Activated CD4-positive, alpha-beta memory T cell treated with anti-CD3 and anti-CD28 coated beads for 36 hours (primary cell): Measurements from ENCODE around the gene ACYP1. TPM values are rescaled to one million over a fixed set of nuclear protein-coding genes. Genes with fewer than 3 reads are reported as not detected.
"Not testable (repeated sequence)": the region's sequence is repeated elsewhere in the genome, so short reads cannot be mapped to it uniquely, and the experiment has no call there.

Experiments
- CTCF ChIA-PET: fragments of 350-600 bp; sonication (Branson Sonifier 250); formaldehyde crosslinking; loops from one replicate; lab custom pipeline; 2021; ENCODE audit warnings: antibody characterized with exemption, inconsistent platforms; lab: Charles Lee
- POLR2A ChIA-PET: fragments of 350-600 bp; sonication (Branson Sonifier 250); formaldehyde crosslinking; loops from one replicate; lab custom pipeline; 2021; ENCODE audit warnings: antibody characterized with exemption; lab: Charles Lee
- DNase-seq: peaks from one replicate; pipeline ENCODE4 v3.0.0-alpha.2; 2020
- H3K27ac Mint-ChIP-seq: one replicate; pipeline ENCODE4 v1.8.0; 2021; ENCODE audit warnings: mixed read lengths
- H3K27me3 Mint-ChIP-seq: one replicate; pipeline ENCODE4 v1.8.0; 2021; ENCODE audit warnings: mixed read lengths
- H3K36me3 Mint-ChIP-seq: one replicate; pipeline ENCODE4 v1.8.0; 2021; ENCODE audit warnings: mixed read lengths
- H3K4me1 Mint-ChIP-seq: one replicate; pipeline ENCODE4 v1.8.0; 2021; ENCODE audit warnings: low read depth, mixed read lengths
- H3K4me3 Mint-ChIP-seq: one replicate; pipeline ENCODE4 v1.8.0; 2021; ENCODE audit warnings: mild to moderate bottlenecking, mixed read lengths
- H3K9me3 Mint-ChIP-seq: one replicate; pipeline ENCODE4 v1.8.0; 2021; ENCODE audit warnings: mixed read lengths
- intact Hi-C: fragments of 100-400 bp; cut with micrococcal nuclease; formaldehyde crosslinking; loops from one replicate; pipeline ENCODE4 v1.15.1; 2023
- total RNA-seq, 2 experiments: library from RNA; stranded (reverse); gene quantifications; one replicate each; pipeline ENCODE4 v1.2.3, GENCODE V29; 2021

The ACYP1 gene
- total RNA-seq, 2 experiments from 2014 or later, result 41.3 to 45.8 TPM

DNA sequence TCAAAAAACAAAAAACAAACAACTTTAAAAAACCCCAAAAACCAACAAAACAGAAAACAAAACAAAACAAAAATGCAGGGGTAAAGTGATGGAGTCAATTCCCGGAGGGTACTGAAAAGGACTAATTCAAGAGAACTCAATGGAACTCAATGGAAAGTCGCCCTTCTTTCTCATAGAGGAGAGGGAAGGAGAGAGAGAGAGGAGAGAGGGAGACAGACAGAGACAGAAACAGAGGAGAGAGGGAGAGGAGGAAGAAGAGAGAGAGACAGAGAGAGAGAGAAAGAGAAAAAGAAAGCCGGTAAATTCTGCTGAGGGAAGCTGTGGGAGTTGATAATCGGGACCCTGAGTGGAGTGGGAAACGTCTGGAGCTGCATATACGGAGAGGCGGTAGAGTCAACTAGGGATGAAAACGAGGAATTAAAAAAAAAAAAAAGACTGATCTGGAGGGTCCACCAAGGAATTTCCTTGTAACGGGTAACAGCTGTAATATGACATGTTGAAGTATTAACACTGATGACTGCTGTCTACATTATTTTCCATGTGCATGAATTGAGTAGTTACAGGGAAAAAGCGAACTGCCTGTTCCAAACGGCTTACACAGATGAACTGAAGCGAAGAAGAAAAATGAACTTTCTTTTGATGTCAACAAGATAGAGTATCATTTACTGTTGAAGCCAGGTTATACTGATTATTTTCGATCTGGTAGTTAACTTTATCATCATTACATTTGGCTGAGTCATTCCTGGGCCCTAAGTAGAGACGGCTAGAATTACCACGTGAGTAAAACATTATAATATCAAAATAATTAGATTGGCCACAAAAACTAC is 4.7 kb upstream of the ACYP1 start:
- peaks cover 12% of the 10 kb centered on the region for H3K4me1 Mint-ChIP-seq
- no peak overlapping the region for H3K4me3 Mint-ChIP-seq
- ChIA-PET POLR2A (no interaction called here), CTCF (interaction anchor here (0.7 to 2.4 kb wide), 5 partner anchors 20 to 233 kb away, joined by 3 to 12 read pairs (median 3); no protein-coding TSS in a partner anchor)
- DNase-seq, result no peak
- H3K9me3 Mint-ChIP-seq, result no peaks in the 10 kb centered on the region
- no peaks in the 10 kb centered on the region for H3K27me3 Mint-ChIP-seq
- intact Hi-C loops, result no loop called here
- H3K36me3 Mint-ChIP-seq, result peaks cover 2% of the 10 kb centered on the region
- H3K27ac Mint-ChIP-seq, result no peak overlapping the region

DNA sequence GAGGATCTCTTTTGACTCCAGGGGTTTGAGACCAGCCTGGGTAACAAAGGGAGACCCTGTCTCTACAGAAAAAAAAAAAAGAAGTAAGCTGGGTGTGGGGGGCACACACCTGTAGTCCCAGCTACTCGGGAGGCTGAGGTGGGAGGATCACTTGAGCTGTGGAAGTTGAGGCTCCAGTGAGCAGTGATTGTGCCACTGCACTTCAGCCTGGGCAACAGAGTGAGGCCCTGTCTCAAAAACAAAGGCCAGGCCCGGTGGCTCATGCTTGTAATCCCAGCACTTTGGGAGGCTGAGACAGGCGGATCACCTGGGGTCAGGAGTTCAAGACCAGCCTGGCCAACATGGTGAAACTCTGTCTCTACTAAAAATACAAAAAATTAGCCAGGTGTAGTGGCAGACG is 3.9 kb upstream of the ACYP1 start:
- POLR2A ChIA-PET, H3K4me3 Mint-ChIP-seq, CTCF ChIA-PET, H3K36me3 Mint-ChIP-seq, H3K9me3 Mint-ChIP-seq, H3K27me3 Mint-ChIP-seq, DNase-seq, intact Hi-C loops, H3K27ac Mint-ChIP-seq: not testable (repeated sequence)
- H3K4me1 Mint-ChIP-seq, result peaks cover 19% of the 10 kb centered on the region

DNA sequence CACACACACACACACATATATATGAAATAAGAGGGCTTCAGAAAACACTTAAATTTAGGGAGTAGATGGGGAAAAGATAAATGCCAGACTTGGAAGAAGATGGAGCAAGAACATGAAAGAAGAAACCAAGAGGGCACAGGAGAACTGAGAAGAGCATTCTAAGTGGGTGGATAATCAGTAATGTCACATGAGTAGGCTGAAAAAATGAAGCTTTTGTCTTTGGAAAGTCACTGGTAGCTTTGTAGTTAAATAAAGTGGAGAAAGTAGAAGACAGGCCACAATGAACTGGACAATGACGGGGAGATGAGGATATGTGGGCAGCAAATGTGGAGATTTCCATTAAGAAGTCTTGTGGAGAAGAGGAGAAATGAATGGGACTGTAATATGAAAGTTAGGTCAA is 3.4 kb upstream of the ACYP1 start:
- H3K27ac Mint-ChIP-seq, result no peak overlapping the region
- intact Hi-C loops, result no loop called here
- H3K36me3 Mint-ChIP-seq, result peaks cover 2% of the 10 kb centered on the region
- no peaks in the 10 kb centered on the region for H3K27me3 Mint-ChIP-seq
- H3K4me3 Mint-ChIP-seq, result no peak overlapping the region
- H3K4me1 Mint-ChIP-seq, result peaks cover 24% of the 10 kb centered on the region
- no peaks in the 10 kb centered on the region for H3K9me3 Mint-ChIP-seq
- DNase-seq, result no peak
- POLR2A ChIA-PET, result no interaction called here
- CTCF ChIA-PET, result interaction anchor here (1.2 kb wide), 1 partner anchor 206 kb away, joined by 4 read pairs; no protein-coding TSS in a partner anchor

DNA sequence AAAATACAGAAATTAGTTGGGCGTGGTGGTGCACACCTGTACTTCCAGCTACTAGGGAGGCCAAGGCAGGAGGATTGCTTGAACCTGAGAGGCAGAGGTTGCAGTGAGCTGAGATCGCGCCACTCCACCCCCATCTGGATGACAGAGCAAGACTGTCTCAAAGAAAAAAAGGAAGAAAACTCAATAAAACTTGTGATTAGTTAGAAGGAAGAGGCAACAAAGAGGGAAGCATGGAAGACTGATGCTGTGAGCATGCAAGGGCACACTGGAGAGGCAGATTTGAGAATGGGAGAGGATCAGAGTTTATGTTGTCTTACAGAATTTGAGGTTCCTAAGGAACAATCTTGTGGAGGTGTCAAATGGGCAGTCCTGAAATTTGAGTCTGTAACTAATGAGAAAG is 2.9 kb upstream of the ACYP1 start:
- H3K36me3 Mint-ChIP-seq, result peaks cover 2% of the 10 kb centered on the region
- no peak overlapping the region for H3K4me3 Mint-ChIP-seq
- intact Hi-C loops, result no loop called here
- peaks cover 25% of the 10 kb centered on the region for H3K4me1 Mint-ChIP-seq
- H3K9me3 Mint-ChIP-seq, result no peaks in the 10 kb centered on the region
- ChIA-PET POLR2A (no interaction called here), CTCF (interaction anchor here (1.2 kb wide), 1 partner anchor 206 kb away, joined by 4 read pairs; no protein-coding TSS in a partner anchor)
- H3K27ac Mint-ChIP-seq, result no peak overlapping the region
- H3K27me3 Mint-ChIP-seq, result no peaks in the 10 kb centered on the region
- no peak for DNase-seq

DNA sequence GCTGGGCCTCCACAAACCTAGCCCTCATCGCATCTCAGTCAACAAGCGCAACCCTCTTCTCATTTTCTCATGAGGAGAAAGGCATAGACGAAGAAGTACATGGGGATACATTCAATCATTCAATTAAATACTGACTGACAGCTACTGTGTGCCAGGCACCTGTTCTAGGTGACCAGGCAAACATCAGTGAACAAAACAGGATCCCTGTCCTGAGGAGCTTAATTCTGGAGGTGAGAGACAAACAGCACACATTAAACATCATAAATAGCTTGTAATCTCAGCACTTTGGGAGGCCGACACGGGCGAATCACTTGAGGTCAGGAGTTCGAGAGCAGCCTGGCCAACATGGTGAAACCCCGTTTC is 362 bp upstream of the ACYP1 start:
- H3K27ac Mint-ChIP-seq, result peak overlapping the region; percentile 95
- no peaks in the 10 kb centered on the region for H3K9me3 Mint-ChIP-seq
- peaks cover 37% of the 10 kb centered on the region for H3K4me1 Mint-ChIP-seq
- peaks cover 21% of the 10 kb centered on the region for H3K36me3 Mint-ChIP-seq
- no peak for DNase-seq
- peak overlapping the region; percentile 99 for H3K4me3 Mint-ChIP-seq
- intact Hi-C loops, result loop anchor here (2.0 to 5.0 kb wide), 2 partner anchors 13 to 63 kb away; partner anchors contain the start of genes MLH3 and NEK9
- ChIA-PET POLR2A (interaction anchor here (0.8 to 1.9 kb wide), 4 partner anchors 16 to 182 kb away, joined by 4 to 6 read pairs (median 4); partner anchors contain the start of gene RPS6KL1), CTCF (interaction anchor here (0.8 to 4.0 kb wide), 9 partner anchors 12 to 204 kb away, joined by 3 to 25 read pairs (median 4); no protein-coding TSS in a partner anchor)
- no peaks in the 10 kb centered on the region for H3K27me3 Mint-ChIP-seq

DNA sequence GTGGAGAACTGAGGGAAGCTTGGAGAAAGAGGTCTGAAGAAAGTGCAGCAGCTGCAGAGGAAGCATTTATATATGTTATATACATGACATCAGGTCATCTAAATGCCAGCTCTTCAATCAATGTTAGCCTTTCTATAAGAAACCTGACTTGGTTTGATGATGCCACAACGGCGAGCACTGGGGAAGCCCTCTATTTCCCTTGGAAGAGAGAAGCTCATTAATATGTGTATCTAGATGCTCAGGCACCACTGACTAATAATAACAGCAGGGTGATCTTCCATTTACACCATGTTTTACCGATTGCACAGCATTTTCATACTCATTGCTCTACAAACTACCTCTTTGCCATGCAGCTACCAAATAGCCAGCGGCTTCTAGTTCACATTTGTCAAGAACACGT is 811 bp downstream of the ACYP1 start:
- Mint-ChIP-seq H3K9me3 (no peaks in the 10 kb centered on the region), H3K4me1 (peaks cover 37% of the 10 kb centered on the region), H3K27me3 (no peaks in the 10 kb centered on the region), H3K4me3 (peak overlapping the region; percentile 99), H3K27ac (peak overlapping the region; percentile 95), H3K36me3 (peaks cover 22% of the 10 kb centered on the region)
- ChIA-PET CTCF (interaction anchor here (0.9 to 4.0 kb wide), 6 partner anchors 17 to 202 kb away, joined by 3 to 25 read pairs (median 6); no protein-coding TSS in a partner anchor), POLR2A (interaction anchor here (1.9 kb wide), 1 partner anchor 140 kb away, joined by 5 read pairs; the partner anchor contains the start of gene RPS6KL1)
- peak; percentile 25 for DNase-seq
- intact Hi-C loops, result loop anchor here (2.0 to 5.0 kb wide), 2 partner anchors 60 to 64 kb away; partner anchors contain the start of genes EIF2B2 and NEK9

DNA sequence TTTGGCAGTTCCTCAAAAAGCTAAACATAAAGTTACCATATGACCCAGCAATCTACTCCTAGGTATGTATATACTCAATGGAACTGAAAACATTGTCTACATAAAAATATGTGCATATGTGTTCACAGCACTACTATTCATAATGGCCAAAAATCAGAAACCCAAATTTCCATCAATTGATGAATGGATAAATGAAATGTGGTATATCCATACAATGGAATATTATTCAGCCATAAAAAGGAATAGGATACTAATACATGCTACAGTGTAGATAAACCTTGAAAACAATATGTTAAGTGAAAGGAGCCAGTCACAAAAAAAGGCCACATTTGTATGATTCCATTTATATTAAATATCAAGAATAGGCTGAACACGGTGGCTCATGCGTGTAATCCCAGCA is 3.4 kb downstream of the ACYP1 start:
- Mint-ChIP-seq H3K4me3 (no peak overlapping the region), H3K27ac (no peak overlapping the region), H3K4me1 (peaks cover 43% of the 10 kb centered on the region), H3K9me3 (no peaks in the 10 kb centered on the region), H3K27me3 (no peaks in the 10 kb centered on the region), H3K36me3 (peaks cover 35% of the 10 kb centered on the region)
- DNase-seq, result no peak
- ChIA-PET POLR2A (no interaction called here), CTCF (no interaction called here)
- intact Hi-C loops, result loop anchor here (5.0 kb wide), 1 partner anchor 67 kb away; the partner anchor contains the start of gene NEK9

DNA sequence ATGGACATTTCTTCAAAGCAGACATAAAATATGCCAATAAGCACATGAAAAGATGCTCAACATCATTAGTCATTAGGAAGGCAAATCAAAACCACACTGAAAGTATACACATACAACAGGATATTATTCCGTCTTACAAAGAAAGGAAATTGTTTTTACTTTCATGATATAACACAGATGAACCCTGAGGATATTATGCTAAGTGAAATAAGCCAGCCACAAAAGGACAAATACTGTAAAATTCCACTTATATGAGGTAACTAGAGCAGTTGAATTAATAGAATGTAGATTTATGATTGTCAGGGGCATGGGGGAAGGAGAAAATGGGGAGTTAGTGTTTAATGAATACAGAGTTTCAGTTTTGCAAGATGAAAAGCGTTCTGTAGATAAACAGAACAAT is 4.2 kb downstream of the ACYP1 start:
- H3K9me3 Mint-ChIP-seq, result no peaks in the 10 kb centered on the region
- intact Hi-C loops, result loop anchor here (5.0 kb wide), 1 partner anchor 68 kb away; the partner anchor contains the start of gene NEK9
- no peak overlapping the region for H3K27ac Mint-ChIP-seq
- DNase-seq, result no peak
- ChIA-PET POLR2A (no interaction called here), CTCF (no interaction called here)
- peaks cover 43% of the 10 kb centered on the region for H3K4me1 Mint-ChIP-seq
- H3K4me3 Mint-ChIP-seq, result no peak overlapping the region
- H3K36me3 Mint-ChIP-seq, result peaks cover 38% of the 10 kb centered on the region
- H3K27me3 Mint-ChIP-seq, result no peaks in the 10 kb centered on the region

DNA sequence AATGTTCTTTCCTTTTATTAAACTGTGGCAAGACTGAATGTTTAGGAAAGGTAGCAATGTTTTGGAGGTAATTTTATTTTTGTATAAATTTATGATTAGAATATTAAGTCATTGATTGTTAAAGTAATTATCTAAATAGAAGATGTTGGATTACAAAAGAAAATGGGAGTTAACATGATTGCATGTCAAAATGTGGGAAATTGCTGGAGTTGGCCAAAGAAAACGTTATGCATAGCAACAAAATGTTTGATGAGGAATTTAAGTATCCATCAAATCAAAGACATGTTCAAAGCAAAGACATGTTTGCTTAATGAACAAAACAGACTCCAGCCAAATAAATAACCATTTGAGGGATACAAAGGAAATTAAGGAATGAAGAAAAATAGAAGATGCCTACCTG is 9.4 kb downstream of the ACYP1 start:
- peaks cover 38% of the 10 kb centered on the region for H3K36me3 Mint-ChIP-seq
- peaks cover 41% of the 10 kb centered on the region for H3K4me1 Mint-ChIP-seq

DNA sequence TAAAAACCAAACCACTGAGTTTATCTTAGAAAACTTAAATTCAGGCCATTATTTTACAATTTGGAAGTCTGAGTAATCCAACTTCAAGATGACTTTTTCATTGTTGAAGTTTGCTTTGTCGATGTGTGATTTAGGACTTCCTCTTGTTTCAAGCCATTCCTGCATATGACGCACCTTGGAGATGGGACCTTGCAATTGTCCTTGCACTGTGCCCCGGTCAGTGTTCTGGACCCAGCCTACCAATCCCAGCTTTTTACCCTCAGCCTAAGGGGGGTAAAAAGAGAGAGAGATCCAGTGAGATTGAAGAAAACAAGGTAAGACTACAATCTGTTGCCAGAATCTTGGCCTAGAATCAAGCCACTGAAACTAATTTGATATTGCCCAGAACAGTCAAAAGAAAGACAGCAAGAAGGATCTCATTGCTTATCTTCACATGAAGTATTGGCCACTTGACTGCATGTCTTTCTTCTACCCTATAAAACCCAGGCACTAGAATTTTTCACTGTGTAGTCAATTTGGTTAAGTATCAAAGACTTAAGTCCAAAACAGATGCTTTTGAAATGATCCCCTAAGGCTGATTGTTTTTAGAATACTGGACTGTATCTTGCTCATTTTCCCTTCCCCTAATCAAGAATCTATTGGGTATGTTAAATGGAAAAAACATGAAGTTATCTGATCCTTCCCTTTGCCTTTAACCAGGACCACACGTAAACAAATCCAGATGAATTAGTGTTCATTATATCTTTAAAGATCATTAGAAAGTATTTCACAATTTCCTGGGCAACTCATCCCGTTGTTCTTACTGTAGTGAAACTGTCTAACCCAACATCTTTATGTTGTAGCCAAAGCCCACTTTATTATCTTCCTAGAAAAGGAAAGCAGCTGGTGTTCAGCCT is 10.2 kb downstream of the ACYP1 start:
- POLR2A ChIA-PET, result no interaction called here

More for the DNA sequence above, 9.4 kb downstream of the ACYP1 start:
- intact Hi-C loops, result no loop called here
- Mint-ChIP-seq H3K27ac (no peak overlapping the region), H3K4me3 (no peak overlapping the region), H3K9me3 (no peaks in the 10 kb centered on the region), H3K27me3 (no peaks in the 10 kb centered on the region)
- DNase-seq, result no peak
- POLR2A ChIA-PET, result no interaction called here
- CTCF ChIA-PET, result no interaction called here

DNA sequence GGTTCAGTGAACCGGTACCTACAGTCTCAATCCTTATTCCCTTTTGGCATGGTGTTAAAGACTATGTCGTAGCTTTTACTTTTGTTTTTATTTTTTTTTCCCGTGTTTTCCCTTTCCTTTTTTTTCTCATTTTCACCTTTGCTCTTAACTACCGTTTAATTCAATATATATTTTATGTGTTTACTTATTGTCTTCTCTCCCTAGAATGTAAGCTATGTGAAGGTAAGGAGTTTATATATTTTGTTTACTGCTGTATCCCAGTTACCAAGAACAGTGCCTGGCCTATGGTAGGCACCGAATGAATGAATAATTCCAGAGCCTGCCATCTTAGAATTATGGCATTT is 12.3 kb downstream of the ACYP1 start:
- Mint-ChIP-seq H3K9me3 (no peaks in the 10 kb centered on the region), H3K36me3 (peaks cover 38% of the 10 kb centered on the region), H3K27ac (peak overlapping the region; percentile 86), H3K27me3 (no peaks in the 10 kb centered on the region), H3K4me3 (peak overlapping the region; percentile 92), H3K4me1 (peaks cover 66% of the 10 kb centered on the region)
- no peak for DNase-seq
- CTCF ChIA-PET, result interaction anchor here (0.6 to 2.4 kb wide), 4 partner anchors 13 to 146 kb away, joined by 3 to 7 read pairs (median 4); partner anchors contain the start of gene ACYP1
- POLR2A ChIA-PET, result no interaction called here
- intact Hi-C loops, result loop anchor here (2.0 kb wide), 1 partner anchor 13 kb away; the partner anchor contains the start of gene ACYP1

More for the DNA sequence above, 10.2 kb downstream of the ACYP1 start:
- Mint-ChIP-seq H3K27ac (no peak overlapping the region), H3K4me1 (peaks cover 45% of the 10 kb centered on the region), H3K27me3 (no peaks in the 10 kb centered on the region), H3K36me3 (peaks cover 37% of the 10 kb centered on the region), H3K9me3 (no peaks in the 10 kb centered on the region), H3K4me3 (no peak overlapping the region)
- intact Hi-C loops, result no loop called here
- DNase-seq, result no peak
- CTCF ChIA-PET, result no interaction called here
